Activated T-cell treated with anti-CD3 and anti-CD28 coated beads for 4 hours (primary cell): Measurements from ENCODE around the gene SLC9A2.

ENCODE experiments used
- DNase-seq: peaks from one replicate; pipeline ENCODE4 v3.0.0-alpha.2; 2020

The SLC9A2 gene

DNA sequence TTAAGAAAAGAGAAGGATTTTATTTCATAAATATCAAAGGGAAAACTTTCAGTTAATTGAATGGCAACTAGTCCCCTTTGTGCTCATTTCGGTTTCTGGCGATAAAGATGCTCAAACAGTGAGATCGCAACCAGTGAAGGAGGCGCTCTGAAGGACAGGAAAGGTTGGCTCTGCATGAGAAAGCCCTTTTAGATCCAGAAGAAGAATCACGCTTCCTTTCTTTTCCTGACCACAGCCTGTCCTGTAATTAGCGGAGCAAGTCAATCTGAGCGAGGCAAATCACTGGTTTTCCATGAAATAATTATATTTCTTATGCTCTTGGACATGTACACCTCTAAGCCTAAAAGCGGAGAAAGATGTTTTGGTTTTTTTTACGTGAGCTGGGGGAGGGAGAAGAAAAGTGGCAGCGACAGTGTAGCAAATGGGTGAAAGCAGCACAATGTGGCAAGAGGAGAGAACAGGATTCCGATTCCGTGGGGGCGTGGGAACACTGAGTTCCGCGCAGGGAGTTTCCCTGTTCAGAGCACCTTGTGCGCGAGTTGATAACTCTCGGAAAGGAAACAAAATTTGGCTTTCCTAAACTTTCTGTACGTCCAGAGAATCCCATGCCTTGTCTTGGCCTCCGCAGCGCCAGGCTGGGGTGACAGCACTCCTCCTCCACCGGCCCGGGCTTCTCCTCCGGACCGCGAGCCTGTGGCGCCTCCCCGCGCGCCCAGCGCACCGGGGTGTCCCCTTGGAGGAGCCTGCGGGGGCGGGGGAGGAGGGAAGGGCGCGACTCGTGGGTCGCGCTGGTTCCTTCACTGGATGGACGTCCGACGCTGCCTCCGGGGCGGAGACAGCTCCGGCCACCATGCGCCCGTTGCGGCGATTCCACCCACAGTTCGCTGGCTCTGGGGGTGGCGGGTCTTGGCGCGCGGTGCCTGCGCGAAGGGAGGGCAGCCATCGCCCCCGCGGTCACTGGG lies 620 bp upstream of the SLC9A2 start:
- peak; percentile 14 for DNase-seq

DNA sequence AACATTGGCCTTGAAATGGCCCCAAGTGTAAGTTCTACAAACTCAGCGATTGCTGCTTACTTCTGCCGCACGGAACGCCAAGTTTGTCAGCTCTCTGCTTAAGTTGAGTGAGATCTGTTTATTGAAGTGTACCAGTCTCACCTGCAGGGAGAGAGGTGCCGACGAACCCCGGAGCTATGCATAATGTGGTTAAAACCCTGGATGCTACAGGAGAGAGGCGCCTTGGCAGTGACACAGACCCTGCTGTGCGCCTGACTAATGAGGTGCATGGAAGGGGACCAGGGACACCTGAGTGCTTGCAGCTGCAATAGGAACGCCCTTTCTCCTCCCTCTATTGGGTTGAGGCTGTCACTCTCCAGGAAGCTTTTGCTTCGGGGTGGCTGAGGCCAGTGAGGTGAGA lies 979 bp downstream of the SLC9A2 start:
- DNase-seq = no peak

DNA sequence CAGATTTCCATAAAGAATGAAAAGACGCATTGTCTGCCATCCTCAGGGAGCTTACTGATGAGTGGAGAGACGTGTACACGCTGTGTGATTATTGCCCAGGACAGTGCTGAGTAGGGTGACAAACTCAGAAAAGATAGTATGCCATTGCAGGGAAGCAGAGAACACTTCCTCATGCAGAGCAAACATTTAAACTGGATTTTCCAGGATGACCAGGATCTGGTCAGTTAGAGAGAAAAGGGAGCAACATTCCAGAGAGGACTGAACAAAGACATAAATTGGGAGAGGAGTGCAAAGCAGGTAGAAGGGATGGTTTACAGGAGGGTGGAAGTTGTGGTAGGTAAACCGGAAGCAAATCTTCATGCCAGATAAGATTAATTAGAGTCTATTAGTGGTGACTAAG lies 2.3 kb downstream of the SLC9A2 start:
- DNase-seq = no peak

DNA sequence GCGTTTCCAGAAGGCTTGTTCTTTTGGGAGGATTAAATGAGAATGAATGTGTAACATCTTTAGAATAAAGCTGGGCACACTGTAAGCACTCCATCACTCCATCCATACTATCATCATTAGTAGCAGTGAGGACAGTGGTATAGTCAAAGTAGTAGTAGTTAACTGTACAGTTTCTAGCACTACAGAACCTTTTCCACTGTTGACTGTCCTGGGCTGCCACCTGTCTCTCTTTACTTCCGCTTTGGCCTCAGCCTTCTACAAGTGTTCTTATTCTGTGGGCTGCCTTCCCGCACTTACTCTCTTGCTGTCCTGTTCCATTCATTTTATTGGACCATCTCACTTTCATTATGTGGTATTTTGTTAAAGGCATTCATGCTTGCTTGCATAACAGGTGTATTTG lies 3.3 kb downstream of the SLC9A2 start:
- no peak for DNase-seq

DNA sequence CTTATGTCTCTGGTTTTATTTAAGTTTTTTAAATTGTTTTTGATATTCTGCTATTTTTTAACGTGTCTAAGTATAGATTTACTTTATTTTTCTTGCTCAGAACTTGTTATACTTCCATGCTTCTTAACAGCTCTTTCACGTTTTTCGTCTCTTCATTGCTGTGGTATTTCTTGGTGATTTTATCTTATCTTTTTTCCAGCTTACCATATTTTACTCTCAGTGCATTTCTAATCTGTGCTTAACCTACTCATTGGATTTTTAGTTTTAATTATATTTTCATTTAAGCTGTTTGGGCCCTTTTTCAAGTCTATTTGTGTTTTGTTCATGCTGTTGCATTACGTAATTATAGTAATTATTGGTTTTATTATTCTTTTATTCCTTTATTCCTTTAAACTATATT lies 11.1 kb downstream of the SLC9A2 start:
- DNase-seq = no peak

DNA sequence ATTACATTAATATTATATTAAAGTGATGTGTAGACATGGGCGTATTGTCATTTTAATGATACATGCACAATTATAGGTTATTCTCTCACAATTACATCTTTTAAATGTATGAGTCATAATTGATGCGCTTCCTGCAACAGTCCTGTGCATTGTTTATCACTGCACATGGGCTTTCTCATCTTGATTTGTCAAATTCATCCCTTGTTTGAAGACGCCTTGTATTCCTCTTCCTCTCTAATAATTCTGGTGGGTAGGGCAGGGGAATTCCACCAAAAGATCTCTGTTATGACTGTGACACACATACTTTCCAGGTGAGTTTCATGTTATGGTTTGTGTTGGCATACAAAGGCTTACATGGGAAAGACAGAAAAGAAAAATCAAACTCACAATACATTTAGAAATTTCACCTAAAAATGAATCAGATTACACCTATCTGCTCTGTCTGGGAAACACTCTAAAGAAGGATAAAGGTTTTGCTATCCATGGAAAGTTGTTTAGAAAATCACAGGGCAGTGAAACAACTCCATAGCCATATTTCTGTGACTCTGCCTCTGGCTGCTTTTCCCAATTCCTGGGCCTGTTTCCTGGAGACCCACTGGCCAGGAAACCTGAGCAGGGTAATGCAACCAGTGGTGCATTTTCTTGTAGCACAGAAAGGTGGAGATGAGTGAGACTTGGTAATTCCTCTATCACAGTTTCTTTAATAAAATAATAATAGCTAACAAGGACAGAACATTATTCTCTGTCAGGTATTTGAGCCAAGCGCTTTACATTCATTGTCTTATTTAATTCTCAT lies 13.2 kb downstream of the SLC9A2 start:
- no peak for DNase-seq

DNA sequence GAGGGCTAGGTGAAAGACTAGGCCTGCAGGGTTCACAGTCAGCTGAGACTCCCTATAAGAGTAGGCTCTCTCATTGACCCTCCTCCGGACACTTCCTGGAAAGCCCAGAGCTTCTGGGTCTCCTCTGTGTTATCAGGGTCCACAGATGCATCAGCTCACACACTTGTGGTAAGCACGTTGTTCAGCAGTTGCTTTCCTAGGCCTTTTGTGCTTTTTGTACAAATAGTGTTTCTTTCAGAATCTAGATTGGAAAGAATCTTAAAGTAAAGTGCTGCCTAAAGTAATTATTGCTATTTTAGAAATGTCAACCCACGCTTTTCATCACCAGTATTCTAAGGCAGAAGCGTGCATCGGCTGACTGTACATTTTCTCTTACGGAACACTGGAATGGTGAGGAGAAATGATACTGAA lies 15.5 kb downstream of the SLC9A2 start:
- DNase-seq = no peak

DNA sequence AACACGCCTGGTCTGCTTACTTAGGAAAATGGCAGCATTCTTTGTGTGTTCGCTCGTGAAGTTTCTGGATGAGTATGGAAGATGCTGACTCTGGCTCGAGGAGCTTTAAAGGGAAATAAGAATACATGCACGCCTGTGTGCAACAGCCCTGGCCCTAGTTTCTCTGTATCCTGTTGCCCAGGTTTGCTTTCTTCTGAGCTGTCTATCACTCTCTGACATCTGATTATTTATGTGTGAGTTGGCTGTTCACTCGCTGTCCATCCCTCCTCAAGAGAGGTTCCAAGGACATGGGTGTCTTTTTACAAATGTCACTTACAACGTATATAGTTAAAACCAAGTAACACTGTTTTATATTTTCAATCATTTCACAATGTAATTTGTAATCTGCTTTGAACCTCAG lies 16.0 kb downstream of the SLC9A2 start:
- DNase-seq = no peak

DNA sequence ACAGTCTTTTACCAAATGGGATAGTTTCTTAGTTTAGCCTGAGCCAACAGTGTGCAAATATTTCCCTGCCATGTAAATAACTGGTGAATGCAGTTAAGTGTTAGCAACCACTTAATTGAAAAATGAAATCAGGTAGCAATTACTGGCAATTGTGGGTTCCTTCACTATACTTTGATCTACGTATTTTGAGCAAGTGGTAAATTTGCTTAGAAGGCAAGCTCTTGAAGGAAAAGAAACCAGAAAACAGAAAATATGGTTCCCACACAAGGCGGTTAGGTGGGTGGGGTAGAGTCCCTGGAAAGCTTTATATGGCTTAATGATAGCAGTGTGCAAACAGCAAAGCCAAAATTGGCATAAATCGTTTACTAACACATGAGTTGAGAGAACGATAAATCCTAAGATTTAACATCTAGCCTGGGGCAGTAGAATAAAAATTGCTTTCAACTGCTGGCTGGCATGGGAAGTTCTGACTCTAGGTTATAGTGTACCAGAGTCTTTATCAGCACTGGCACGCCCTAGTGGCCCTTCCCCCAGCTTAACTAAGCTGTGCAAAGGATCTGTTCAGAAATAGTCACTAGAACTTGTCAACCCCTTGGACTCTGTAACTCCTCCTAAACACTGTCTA lies 17.0 kb downstream of the SLC9A2 start:
- DNase-seq = no peak

DNA sequence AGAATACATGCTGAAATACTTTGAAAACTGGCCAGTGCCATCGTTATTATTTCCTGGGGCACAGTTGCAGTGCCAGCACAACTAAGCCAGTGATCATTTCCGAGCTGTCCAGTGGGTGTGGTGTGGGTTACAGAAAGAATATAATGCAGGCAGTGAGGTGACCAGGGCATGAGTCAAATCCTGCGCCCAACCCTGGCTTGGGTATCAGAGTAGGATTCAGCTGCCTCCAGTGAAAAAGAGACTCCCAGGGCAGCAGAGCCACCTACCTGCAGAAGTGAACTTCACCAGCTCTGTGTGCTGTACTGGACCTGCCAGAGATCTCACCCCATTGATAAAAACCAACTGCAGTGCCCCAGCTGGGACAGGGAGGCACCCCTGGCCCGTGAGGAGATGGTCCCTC lies 18.0 kb downstream of the SLC9A2 start:
- DNase-seq = no peak

DNA sequence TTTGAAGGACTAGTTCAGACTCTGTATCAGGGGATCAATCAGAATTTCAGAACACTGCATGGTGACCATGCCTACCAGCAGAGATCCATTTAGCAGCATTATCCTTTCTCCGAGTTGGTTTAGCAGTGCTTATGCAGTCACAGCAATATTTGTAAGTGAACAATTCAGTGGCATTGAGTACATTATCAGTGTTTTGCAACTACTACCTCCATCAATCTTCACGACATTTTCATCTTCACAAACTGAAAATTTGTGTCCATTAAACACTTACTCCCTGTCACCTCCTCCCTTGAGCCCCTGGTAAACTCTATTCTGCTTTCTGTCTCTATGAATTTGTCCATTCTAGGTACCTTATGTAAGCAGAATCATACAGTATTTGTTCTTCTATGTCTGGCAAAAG lies 20.1 kb downstream of the SLC9A2 start:
- DNase-seq = no peak

DNA sequence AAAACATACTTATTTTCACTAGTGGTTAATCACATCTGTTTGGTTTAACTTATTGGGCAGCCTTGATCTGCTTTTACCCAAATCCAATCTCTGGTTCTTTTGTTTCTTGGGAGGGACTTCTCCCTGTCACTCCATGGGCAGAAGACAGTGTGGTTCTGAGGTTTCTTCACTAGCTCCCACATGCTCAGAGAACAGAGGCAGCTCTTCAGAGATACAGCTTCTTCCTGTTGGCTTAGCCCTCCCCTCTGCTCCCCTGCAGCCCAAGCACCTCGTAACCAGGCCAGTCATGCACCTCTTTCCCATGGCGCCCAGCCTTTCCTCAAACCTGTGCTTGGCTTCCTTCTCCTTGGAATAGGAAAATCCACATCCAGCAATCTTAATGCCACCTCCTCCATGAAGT lies 32.8 kb downstream of the SLC9A2 start:
- DNase-seq = no peak

DNA sequence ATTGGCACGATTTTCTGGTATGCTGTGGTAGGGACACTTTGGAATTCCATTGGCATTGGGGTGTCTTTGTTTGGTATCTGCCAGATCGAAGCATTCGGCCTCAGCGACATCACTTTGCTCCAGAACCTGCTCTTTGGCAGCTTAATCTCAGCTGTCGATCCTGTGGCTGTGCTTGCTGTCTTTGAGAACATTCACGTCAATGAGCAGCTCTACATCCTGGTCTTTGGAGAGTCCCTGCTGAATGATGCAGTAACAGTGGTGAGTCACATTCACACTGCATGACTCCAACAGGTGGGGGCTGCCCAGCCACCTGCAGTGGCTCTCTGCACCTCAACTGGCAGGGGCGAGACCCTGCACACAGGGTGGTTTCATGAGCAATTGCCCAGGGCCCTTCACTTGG lies 38.4 kb downstream of the SLC9A2 start:
- DNase-seq = no peak

DNA sequence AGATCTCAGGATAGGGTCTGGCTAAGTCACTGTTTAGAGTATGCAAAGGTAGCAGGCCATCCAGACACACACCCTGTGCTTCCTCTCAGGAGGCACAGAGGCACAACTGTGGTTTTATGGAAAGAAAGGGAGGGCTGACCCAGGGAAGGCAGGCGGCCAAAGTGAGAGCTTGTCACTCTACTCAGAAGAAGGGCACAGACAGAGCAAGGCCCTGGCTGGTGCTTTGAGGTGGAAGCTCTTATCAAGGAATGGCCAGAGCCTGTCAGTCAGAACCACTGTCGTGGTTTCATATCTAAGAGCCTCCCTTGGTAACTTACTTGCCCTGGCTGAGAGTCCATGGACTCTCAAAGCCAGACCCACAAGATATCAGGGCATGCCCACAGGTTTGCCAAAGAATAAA lies 40.7 kb downstream of the SLC9A2 start:
- no peak for DNase-seq

DNA sequence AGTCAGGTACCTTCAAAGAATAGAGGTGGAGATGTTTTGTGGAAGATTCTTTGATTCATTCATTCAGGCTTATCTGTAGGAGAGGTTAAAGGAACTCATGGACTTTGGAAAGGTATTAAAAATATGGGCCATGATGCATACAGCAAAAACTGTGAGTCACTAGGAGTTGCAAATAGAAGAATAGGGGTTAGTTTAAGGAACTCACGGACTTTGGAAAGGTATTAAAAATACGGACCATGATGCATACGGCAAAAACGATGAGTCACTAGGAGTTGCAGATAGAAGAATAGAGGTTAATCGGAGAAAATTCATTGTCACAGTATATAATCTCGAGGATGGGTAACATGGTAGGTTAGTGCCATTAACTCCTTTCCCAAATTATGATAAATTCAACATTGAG lies 41.2 kb downstream of the SLC9A2 start:
- DNase-seq = no peak

DNA sequence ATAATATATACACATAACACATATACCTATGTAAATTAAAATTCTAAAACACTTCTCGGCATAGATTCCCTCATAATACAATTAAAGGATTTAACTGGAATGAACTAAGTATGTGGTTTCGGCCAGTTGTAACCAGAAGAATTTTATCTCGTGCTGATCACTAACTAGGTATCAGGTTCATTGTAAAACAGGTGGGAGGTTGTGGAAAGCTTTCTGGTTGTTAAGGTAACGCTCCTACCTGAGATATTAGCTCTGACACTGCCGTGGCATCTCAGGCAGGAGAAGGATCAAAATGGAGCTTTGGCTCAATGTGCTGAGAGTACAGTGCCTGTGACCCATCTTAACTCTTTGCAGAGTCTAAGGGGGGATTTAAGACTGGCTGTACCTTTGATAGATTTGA lies 42.5 kb downstream of the SLC9A2 start:
- DNase-seq = no peak

DNA sequence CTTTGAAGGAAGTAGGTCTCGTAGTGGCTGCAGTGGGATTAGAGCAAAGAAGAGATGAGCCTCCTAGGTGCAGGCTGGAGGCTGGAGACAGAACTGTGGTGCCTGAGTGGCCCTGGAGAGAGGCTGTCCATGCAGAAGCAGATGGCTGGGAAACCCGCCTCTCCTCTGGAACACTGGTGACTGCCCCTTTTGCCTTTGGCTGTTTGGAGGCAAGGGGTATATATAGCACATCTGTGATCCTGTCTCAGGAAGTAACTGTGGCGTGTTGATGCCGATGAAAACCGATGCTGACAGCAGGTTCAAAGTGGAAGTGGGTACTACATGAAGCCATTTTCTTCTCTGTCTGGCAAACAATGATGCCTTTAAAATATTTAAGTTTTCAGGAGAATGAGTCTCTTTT lies 43.5 kb downstream of the SLC9A2 start:
- DNase-seq = no peak

DNA sequence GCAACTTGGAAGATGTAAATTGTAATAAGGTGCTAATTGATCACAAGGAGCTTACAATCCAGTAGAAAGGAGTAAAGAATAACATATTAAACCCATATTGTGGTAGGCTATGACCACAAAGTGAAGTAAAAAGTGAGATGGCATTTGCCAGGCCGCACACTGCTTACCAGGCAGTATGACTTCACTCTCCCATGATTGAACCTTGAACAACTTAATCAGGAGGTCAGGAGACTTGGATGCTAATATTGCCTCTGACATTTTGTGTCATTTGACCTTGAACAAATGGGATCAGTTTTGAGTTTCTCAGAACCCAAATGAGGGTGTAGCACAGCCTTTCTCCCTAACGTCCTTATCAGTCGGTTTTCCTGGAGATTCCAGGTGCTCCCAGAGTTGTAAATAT lies 44.0 kb downstream of the SLC9A2 start:
- DNase-seq = no peak

DNA sequence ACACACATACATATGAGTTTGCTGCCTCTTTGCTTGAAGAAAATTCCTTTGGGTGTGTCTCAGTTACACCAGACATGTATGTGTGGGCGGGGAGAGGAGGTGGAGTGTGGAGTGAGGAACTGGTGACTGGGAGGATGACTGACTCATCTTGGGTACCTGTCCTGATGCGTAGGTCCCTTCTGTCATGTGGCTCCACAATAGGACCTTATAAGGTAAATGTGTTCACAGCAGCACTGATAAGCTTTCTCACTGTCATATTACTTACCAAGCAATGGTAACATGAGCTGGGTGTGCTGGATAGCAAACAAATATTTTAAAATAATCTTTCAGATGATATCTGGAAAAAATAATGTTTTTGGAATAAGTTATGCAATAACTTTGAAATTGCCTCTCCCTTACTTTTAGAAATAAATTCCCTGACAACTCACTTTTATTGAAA lies 45.1 kb downstream of the SLC9A2 start:
- peak; percentile 49 for DNase-seq

DNA sequence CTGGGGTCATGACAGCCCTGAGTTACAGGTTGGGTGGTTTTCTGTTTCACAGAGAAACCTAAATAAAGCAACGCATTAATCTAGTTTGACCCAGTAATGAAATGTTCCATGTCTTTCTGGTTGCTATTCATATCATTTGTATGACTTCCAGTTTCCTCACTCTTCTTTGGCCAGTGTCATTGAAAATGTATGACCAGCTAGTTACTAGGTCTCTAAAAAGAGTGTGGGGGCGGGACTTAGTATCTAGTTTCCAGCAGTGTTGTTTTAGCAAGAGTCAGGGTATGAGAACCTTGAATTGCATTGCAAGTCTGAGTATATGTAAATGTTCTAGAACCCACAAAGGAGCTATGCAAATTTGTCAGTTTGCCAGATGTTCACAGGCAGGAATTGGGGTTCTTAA lies 47.7 kb downstream of the SLC9A2 start:
- no peak for DNase-seq

DNA sequence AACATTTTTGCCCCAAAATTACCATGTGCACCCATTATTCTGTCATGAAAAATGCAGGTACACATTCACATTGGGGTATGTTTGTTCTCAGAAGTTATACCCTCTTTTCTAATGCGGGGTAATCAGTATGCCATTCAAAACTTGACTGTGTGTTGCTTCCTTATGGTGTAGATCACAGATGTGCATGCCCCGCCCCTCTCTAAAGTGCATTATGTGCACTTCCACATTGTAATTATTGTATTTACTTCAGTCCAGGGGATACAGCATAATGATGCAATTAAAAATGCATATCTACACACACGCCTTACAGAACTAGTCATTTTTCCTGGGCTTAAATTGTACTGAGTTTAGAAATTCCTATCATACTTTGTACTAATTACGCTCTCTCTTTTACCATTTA lies 48.8 kb downstream of the SLC9A2 start:
- no peak for DNase-seq

DNA sequence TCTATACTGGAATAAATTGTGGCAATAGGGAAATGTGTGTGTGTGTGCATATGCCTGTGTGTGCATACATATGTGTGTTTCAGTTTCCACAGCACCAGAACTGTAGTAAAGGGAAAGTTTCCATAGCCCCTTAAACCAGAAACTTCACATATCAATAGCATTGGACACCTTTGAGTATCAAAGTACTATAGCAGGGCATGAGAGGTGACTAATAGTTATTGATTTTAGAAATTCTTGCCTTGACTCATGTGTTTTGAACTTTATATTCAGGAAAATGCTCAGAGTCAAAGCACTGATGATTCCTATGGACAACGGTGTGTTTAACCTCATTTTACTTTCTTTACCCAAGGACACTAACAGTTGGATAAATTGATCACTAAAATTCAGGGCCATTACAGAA lies 50.0 kb downstream of the SLC9A2 start:
- no peak for DNase-seq

DNA sequence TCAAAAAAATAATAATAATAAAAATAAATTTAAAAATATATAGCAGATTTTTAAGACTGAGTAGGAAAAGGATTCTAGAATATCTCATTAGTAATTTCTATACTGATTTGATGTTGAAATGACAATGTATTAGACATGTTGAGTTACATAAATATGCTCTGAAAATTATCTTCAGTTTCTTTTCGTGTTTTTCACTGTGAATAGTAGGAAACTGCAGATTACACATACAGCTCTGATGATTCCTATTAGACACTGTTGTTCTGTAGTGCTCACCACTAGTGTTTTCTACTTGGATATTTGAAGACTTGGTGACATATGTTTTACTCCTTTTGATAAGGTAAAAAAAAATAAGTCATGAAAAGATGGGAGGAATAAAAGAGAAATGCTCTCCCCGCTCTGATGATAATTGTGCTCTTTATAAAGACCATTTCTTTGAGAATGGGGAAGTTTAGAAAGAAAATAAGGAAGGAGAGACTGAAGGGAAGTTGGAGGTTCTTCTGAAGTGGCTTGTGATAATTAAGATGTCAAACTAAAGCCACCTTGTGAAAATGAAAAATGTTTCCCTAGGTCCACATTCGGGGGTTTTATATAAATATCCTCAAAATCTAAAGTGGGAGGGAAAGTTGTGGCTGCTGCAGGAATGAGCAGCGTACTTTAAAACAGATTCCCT lies 52.9 kb downstream of the SLC9A2 start:
- DNase-seq = no peak
